Ovary (tissue), 3 donors: ENCODE results near the gene DOLPP1.

Source experiments
- EP300 ChIP-seq: sonication (generic); formaldehyde crosslinking; IDR thresholded peaks from one replicate; pipeline ENCODE4 v1.6.1; 2017; ENCODE audit warnings: antibody characterized with exemption
- POLR2A ChIP-seq: fragments of 450-650 bp; IDR thresholded peaks from one replicate; pipeline ENCODE4 v1.6.1; 2017; ENCODE audit warnings: antibody characterized with exemption, mild to moderate bottlenecking, moderate library complexity
- TF ChIP-seq, protein P1 (sequence below), 3 donors: fragments of 450-650 bp in 2 of 3; fragments of 200-600 bp in 1 of 3; IDR thresholded peaks; one replicate each; pipeline versions ENCODE4 v1.5.1 to v1.8.0; 2016 to 2022; ENCODE audit warnings: antibody characterized with exemption in 3 of 3, mild to moderate bottlenecking in 1 of 3
- donor health status: DM: no; HTN: no; CAD: no.

DNA sequence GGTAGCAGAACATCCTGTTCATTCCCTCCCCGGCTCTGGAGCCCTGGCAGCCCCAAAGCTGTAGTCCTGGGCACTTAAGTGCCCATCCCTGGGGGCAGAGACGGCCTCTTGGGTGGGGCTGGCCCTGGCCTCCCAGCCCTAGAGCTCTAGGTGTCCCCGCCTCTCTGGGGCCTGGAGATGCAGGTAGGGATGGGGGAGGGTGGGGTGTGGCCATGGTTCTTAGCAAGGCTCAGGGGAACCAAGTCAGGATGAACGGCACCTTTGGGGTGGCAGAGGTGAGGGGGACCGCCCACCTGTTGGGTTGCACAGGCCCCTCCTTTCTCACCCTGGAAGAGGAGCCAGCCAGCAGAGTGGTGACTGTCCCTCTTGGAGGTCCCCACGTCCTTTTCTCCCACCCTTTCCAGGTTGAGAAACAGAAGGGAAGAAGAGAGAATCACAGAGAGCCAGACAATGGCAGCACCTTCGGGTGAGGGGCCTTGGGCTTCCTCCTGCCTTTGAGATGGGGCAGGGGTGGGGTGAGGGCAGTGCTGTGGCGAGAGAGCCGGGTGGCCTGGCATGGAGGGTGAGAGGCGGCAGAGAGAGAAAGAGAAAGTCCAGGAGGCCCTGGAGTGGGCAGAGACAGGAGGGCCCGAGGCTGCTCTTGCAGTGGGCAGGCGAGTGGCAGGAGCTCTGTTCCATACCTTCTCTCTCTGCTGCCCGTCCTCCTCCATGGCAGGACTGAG lies 27.3 kb downstream of the DOLPP1 start:
- no peak for TF ChIP-seq POLR2A
- TF ChIP-seq, protein P1, sequence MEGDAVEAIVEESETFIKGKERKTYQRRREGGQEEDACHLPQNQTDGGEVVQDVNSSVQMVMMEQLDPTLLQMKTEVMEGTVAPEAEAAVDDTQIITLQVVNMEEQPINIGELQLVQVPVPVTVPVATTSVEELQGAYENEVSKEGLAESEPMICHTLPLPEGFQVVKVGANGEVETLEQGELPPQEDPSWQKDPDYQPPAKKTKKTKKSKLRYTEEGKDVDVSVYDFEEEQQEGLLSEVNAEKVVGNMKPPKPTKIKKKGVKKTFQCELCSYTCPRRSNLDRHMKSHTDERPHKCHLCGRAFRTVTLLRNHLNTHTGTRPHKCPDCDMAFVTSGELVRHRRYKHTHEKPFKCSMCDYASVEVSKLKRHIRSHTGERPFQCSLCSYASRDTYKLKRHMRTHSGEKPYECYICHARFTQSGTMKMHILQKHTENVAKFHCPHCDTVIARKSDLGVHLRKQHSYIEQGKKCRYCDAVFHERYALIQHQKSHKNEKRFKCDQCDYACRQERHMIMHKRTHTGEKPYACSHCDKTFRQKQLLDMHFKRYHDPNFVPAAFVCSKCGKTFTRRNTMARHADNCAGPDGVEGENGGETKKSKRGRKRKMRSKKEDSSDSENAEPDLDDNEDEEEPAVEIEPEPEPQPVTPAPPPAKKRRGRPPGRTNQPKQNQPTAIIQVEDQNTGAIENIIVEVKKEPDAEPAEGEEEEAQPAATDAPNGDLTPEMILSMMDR (IDR thresholded peaks at IDR 0.05): no peak
- TF ChIP-seq EP300: no peak
